Measurements from ENCODE around the gene MYL4.
A peak's percentile ranks its signal among the peaks of the same experiment; 100 is the strongest.
"Not testable (repeated sequence)": the region's sequence is repeated elsewhere in the genome, so short reads cannot be mapped to it uniquely, and the experiment has no call there.

The MYL4 gene

GRCh38 chr17:47203984-47204721 is 5.0 kb upstream of the MYL4 start:
- DNase-seq, result peak; percentile 62
- Mint-ChIP-seq H3K36me3 (no peaks in the 10 kb centered on the region), H3K27ac (peak overlapping the region; percentile 96), H3K27me3 (peaks cover 6% of the 10 kb centered on the region), H3K9me3 (no peaks in the 10 kb centered on the region), H3K4me3 (no peak overlapping the region), H3K4me1 (peaks cover 61% of the 10 kb centered on the region)
- CTCF ChIA-PET, result interaction anchor here (0.9 to 3.8 kb wide), 3 partner anchors 13 to 59 kb away, joined by 3 to 15 read pairs (median 3); no protein-coding TSS in a partner anchor

DNA sequence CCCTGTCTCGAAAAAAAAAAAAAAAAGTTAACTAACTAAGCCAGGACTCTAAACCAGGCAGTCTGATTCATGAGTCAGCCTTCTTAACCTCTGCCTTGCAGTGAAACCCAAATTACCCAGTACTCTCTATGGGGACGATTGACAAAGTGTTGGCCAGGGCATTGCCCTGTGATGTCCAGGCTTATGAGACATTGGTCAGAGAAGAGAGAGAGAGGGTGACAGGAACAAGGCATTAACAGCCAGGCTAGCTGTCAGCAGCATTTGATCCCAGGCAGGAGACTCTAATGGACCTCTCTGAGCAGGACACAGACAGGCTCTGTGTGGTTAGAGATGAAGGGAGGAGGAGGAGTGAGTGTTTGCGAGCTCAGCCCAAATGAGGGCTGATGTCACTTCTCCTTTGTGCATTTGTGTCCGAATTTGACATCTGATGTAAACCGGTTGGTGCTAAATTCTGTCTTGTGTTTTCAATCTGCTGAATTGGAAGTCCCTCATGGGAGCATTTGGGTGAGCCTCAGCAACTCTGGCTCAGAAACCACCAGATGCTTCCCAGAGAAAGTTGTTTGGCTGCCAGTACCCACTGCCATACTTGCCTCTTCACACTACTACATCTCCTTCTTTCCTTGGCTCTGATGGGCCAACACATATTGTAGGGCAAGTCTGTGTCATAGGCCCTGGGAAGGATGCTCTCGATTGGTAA is 4.3 kb upstream of the MYL4 start:
- Mint-ChIP-seq H3K4me3 (peak overlapping the region; percentile 46), H3K4me1 (peaks cover 58% of the 10 kb centered on the region), H3K36me3 (no peaks in the 10 kb centered on the region), H3K27ac (peak overlapping the region; percentile 96), H3K27me3 (peaks cover 10% of the 10 kb centered on the region), H3K9me3 (no peaks in the 10 kb centered on the region)
- CTCF ChIA-PET, result interaction anchor here (0.9 to 3.8 kb wide), 3 partner anchors 13 to 60 kb away, joined by 3 to 15 read pairs (median 3); no protein-coding TSS in a partner anchor
- DNase-seq, result peak; percentile 39

DNA sequence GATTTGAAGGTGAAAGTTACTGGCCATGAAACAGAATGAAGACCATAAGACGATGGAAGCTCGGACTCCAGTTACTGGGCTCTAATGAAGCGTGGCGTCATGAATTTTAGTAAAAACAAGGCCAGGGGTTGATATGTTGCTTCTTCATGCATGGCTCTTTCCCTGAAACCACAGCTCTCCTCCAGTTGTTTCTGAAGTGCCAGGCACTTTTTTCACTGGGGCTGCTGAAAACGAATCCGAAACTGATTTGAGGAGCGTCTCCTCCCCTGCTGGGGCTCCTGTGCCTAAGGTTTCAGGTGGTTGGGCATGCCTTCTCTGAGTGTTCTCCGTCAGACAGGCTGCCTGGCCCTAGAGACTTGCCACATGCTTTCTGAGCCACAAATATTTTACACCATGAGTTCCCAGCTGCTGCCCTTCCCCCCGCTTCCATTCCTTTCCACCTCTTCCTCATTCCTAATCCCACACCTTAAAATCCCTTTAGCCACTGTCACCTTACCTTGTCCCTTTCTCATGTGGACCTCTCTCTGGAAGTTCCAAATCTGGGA is 3.7 kb upstream of the MYL4 start:
- Mint-ChIP-seq H3K9me3 (no peaks in the 10 kb centered on the region), H3K36me3 (no peaks in the 10 kb centered on the region), H3K27ac (peak overlapping the region; percentile 96), H3K27me3 (peaks cover 10% of the 10 kb centered on the region), H3K4me1 (peaks cover 52% of the 10 kb centered on the region), H3K4me3 (peak overlapping the region; percentile 46)
- CTCF ChIA-PET, result interaction anchor here (0.9 to 3.8 kb wide), 4 partner anchors 12 to 60 kb away, joined by 3 to 15 read pairs (median 3); partner anchors contain the start of gene CDC27
- peak; percentile 84 for DNase-seq

GRCh38 chr17:47207143-47208067 is 1.7 kb upstream of the MYL4 start:
- peaks cover 24% of the 10 kb centered on the region for H3K27me3 Mint-ChIP-seq
- no peak overlapping the region for H3K4me3 Mint-ChIP-seq
- H3K4me1 Mint-ChIP-seq, result peaks cover 48% of the 10 kb centered on the region
- no peak for DNase-seq
- H3K27ac Mint-ChIP-seq, result no peak overlapping the region
- CTCF ChIA-PET, result interaction anchor here (1.7 to 3.8 kb wide), 2 partner anchors 13 to 22 kb away, joined by 10 to 15 read pairs; no protein-coding TSS in a partner anchor
- H3K9me3 Mint-ChIP-seq, result no peaks in the 10 kb centered on the region
- no peaks in the 10 kb centered on the region for H3K36me3 Mint-ChIP-seq

GRCh38 chr17:47209499-47209898 is 351 bp downstream of the MYL4 start:
- no peak overlapping the region for H3K27ac Mint-ChIP-seq
- H3K36me3 Mint-ChIP-seq, result no peaks in the 10 kb centered on the region
- H3K9me3 Mint-ChIP-seq, result no peaks in the 10 kb centered on the region
- no peak for DNase-seq
- no peak overlapping the region for H3K4me3 Mint-ChIP-seq
- peaks cover 40% of the 10 kb centered on the region for H3K27me3 Mint-ChIP-seq
- CTCF ChIA-PET, result interaction anchor here (1.2 to 1.5 kb wide), 2 partner anchors 12 to 20 kb away, joined by 3 to 7 read pairs; no protein-coding TSS in a partner anchor
- H3K4me1 Mint-ChIP-seq, result peaks cover 33% of the 10 kb centered on the region

DNA sequence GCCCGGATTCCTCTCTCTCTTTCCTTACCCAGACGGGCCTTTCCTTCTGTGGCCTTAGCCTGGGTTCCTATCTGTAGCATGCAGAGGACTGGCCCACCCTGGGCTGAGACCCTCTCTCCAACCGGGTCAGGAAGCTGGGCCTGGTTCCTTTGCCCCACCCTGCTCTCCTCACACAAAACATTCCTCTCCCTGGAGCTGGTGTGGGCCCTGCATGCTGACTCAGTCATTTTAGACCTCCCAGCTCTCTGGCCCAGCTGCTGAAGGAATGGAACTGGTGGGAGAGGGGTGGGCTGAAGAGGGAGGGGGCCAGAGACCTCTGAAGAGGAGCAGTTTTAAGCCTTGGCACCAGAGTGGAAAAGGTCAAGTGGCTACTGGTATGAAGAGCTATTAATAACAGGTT is 957 bp downstream of the MYL4 start:
- CTCF ChIA-PET, result interaction anchor here (0.7 to 1.5 kb wide), 3 partner anchors 10 to 20 kb away, joined by 3 to 7 read pairs (median 3); no protein-coding TSS in a partner anchor
- no peaks in the 10 kb centered on the region for H3K36me3 Mint-ChIP-seq
- H3K27me3 Mint-ChIP-seq, result peaks cover 40% of the 10 kb centered on the region
- H3K4me3 Mint-ChIP-seq, result no peak overlapping the region
- H3K9me3 Mint-ChIP-seq, result no peaks in the 10 kb centered on the region
- H3K4me1 Mint-ChIP-seq, result peaks cover 27% of the 10 kb centered on the region
- H3K27ac Mint-ChIP-seq, result no peak overlapping the region
- no peak for DNase-seq

DNA sequence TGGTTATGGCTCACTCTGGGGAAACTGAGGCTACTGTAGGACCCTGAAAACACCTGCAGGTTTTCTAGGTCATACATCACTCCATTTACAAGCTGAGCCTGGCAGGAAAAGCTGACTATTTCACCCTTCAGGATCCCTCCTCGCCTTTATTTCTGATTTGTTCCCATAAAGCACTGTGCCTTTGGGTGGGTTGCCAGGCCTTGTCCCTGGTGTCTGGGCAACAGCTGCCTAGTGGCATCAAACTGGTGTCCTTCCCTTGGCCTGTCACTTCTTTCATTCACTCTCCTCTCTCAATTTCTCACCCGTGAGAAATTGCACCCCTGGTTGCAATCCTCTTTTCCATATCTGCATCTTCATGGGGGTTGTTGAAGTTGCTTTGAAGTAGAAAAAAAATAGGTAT is 1.6 kb downstream of the MYL4 start:
- Mint-ChIP-seq H3K9me3 (no peaks in the 10 kb centered on the region), H3K4me1 (peaks cover 20% of the 10 kb centered on the region), H3K27ac (no peak overlapping the region), H3K27me3 (peaks cover 40% of the 10 kb centered on the region), H3K36me3 (no peaks in the 10 kb centered on the region), H3K4me3 (no peak overlapping the region)
- no peak for DNase-seq
- CTCF ChIA-PET, result interaction anchor here (0.7 to 1.5 kb wide), 3 partner anchors 10 to 19 kb away, joined by 3 to 7 read pairs (median 3); no protein-coding TSS in a partner anchor

DNA sequence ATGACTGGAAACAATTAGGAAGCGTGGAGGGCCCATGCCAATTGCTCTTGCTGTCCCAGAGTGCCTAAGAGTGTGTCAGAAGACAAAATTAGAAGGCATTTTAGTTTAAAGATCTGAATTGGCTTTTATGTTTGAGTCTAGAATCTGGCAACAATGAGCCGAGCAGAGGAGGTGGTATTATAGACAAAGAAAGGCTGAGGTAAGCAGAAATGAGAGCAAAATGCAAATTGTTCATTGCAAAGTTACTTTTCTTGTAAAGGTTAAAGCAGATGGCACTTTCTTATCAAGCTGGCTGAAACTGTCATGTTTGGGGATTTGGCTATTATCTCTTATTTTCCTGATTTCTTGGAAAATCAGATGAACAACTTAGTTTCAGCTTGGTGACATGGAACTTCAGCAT is 3.3 kb downstream of the MYL4 start:
- Mint-ChIP-seq H3K27me3 (peaks cover 40% of the 10 kb centered on the region), H3K9me3 (no peaks in the 10 kb centered on the region), H3K27ac (no peak overlapping the region), H3K4me3 (no peak overlapping the region), H3K36me3 (no peaks in the 10 kb centered on the region), H3K4me1 (peaks cover 11% of the 10 kb centered on the region)
- no peak for DNase-seq
- CTCF ChIA-PET, result no interaction called here

DNA sequence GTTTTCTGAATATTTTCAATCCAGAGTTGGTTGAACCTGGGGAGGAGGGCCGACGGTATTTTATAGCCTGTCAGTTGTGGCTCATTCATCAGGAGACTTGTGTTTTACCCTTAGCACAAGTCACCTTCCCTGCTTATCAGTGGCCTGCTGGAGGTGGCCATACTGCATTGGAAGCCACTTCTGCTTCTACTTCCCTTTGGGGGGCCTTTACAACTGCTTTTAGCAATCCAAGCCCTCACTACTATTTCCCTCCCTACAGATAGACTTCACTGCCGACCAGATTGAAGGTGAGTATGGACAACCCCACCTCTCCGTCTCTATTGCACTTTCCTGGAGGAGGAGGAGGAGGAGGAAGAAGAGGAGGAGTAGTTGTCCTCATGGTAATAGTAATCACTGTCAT is 4.4 kb downstream of the MYL4 start:
- peaks cover 16% of the 10 kb centered on the region for H3K4me1 Mint-ChIP-seq
- no peak overlapping the region for H3K27ac Mint-ChIP-seq
- peaks cover 40% of the 10 kb centered on the region for H3K27me3 Mint-ChIP-seq
- H3K9me3 Mint-ChIP-seq, result no peaks in the 10 kb centered on the region
- H3K4me3 Mint-ChIP-seq, result no peak overlapping the region
- CTCF ChIA-PET, result no interaction called here
- no peak for DNase-seq
- no peaks in the 10 kb centered on the region for H3K36me3 Mint-ChIP-seq

DNA sequence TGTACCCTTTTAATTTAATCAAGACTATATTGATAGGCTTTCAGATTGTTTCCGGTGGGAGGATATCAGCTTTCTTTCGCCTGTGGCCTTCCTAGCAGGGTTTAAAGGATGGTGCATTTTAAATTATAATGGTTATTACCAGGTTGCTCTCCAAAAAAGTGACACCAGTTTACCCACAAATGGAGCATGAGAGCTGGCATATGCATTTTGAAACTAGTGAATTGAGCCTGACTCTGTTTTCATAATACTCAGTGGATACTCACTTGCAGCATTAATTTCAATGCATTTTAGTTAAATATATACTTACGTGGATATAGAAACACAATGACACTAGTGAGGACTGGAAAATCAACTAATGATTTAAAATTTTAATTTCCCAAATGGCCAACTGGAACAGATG is 5.8 kb downstream of the MYL4 start:
- Mint-ChIP-seq H3K9me3 (no peaks in the 10 kb centered on the region), H3K36me3 (no peaks in the 10 kb centered on the region), H3K4me1 (peaks cover 29% of the 10 kb centered on the region), H3K27me3 (peaks cover 32% of the 10 kb centered on the region), H3K27ac (no peak overlapping the region), H3K4me3 (no peak overlapping the region)
- CTCF ChIA-PET, result no interaction called here
- no peak for DNase-seq

DNA sequence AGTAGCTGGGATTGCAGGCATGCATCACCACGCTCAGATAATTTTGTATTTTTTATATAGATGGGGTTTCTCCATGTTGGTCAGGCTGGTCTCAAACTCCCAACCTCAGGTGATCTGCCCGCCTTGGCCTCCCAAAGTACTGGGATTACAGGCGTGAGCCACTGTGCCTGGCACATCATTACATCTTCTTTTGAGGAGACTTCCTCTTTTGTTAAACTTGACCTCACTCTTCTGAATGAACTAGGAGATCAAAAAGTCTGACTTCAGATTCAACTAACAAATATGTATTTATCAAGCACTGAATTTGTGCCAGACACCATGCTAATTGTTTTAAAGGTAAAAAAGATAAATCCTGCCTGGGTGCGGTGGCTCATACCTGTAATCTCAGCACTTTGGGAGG is 7.7 kb downstream of the MYL4 start:
- H3K27ac Mint-ChIP-seq, result peak overlapping the region; percentile 33

GRCh38 chr17:47217279-47217678 is 8.1 kb downstream of the MYL4 start:
- H3K4me3 Mint-ChIP-seq, DNase-seq, H3K9me3 Mint-ChIP-seq, H3K36me3 Mint-ChIP-seq: not testable (repeated sequence)
- CTCF ChIA-PET, result interaction anchor here (0.7 to 1.3 kb wide), 2 partner anchors 12 to 13 kb away, joined by 3 read pairs; no protein-coding TSS in a partner anchor
- H3K4me1 Mint-ChIP-seq, result peaks cover 46% of the 10 kb centered on the region
- peaks cover 31% of the 10 kb centered on the region for H3K27me3 Mint-ChIP-seq
- H3K27ac Mint-ChIP-seq, result peak overlapping the region; percentile 33

More for the DNA sequence above, 7.7 kb downstream of the MYL4 start:
- H3K36me3 Mint-ChIP-seq, H3K9me3 Mint-ChIP-seq, H3K4me3 Mint-ChIP-seq, DNase-seq: not testable (repeated sequence)
- peaks cover 32% of the 10 kb centered on the region for H3K27me3 Mint-ChIP-seq
- peaks cover 46% of the 10 kb centered on the region for H3K4me1 Mint-ChIP-seq
- CTCF ChIA-PET, result interaction anchor here (1.3 kb wide), 1 partner anchor 14 kb away, joined by 3 read pairs; no protein-coding TSS in a partner anchor

DNA sequence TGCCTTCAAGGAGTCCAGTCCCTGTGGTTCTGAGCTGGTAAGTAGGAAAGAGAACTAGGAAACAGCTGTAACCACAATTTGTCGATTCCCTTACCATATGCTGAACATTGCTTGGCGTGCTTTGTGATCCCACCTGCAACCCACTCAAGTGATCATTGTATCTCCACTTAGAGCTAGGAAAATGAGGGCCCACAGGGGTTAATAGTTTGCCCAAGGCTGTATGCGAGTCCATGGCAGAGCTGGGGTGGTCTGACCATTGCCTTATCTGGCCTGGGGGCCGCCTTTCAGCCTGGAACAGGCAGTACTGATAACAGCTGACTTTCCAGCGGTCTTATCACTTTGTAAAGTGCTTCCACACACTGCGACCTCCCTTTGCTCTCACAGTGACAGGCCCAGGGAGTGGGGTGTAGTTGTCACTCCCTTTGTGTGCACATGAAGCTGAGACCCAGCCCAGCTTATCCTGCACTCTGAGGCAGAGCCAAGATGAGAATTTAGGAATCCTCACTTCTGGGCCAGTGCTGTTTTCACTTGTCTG is 9.8 kb downstream of the MYL4 start:
- no peak for DNase-seq
- CTCF ChIA-PET, result interaction anchor here (0.7 to 2.4 kb wide), 2 partner anchors 10 to 96 kb away, joined by 3 to 7 read pairs; no protein-coding TSS in a partner anchor
- peaks cover under 1% of the 10 kb centered on the region for H3K9me3 Mint-ChIP-seq
- H3K27me3 Mint-ChIP-seq, result peaks cover 27% of the 10 kb centered on the region
- H3K4me3 Mint-ChIP-seq, result no peak overlapping the region
- no peaks in the 10 kb centered on the region for H3K36me3 Mint-ChIP-seq
- H3K27ac Mint-ChIP-seq, result no peak overlapping the region
- H3K4me1 Mint-ChIP-seq, result peaks cover 50% of the 10 kb centered on the region
